Measurements from ENCODE around the gene SDS.

GRCh38 chr12:113438523-113439300, 35.0 kb upstream of the SDS start:
- TF ChIP-seq CTCF (IDR thresholded peaks at IDR 0.05) (no peak), POLR2A (IDR thresholded peaks at IDR 0.05) (no peak), EP300 (IDR thresholded peaks at IDR 0.05) (no peak)
